NK-92 treated with Interleukin-12 subunit alpha and Interleukin-12 subunit beta, amount 100 ng/mL, for 24 hours (cell line): ENCODE results near the gene MAPRE3.

ENCODE experiments used
- DNase-seq: peaks from one replicate; lab custom pipeline; 2025; lab: John Stamatoyannopoulos, UW

The MAPRE3 gene

DNA sequence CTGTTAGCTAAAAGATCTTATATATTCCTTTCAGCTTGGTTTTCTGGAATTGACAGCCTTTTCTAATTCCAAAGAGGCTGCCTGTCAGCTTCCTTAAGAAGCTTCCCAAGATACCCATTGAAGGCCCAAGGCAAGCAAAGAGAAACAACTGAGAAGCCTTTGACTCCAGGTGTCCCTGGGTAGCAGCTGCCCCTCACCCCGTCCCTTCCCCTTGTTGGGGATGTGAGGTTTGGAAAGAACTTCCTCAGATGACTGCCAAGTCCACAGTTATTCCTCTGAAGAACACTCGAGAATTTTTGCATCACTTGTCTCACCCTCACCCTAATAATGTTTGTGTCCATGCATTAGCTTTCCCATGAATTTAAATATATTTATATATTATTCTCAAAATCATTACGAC is 13.3 kb downstream of the MAPRE3 start:
- no peak for DNase-seq

DNA sequence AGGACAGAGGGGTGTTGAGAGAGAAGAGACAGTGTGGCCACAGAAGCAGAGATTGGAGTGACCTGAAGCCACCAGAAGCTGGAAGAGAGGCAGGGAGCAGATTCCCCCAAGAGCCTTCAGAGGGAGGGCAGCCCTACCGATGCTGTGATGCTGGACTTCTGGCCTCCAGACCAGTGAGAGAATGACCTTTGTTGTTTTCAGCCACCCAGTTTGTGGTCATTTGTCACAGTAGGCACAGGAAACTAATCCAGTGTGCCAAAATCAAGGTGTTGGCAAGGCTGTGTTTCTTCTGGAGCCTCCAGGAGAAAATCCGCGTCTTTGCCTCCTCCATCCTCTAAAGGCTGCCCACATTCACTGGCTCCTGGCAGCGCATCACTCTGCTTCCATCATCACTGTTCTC is 15.4 kb downstream of the MAPRE3 start:
- no peak for DNase-seq

DNA sequence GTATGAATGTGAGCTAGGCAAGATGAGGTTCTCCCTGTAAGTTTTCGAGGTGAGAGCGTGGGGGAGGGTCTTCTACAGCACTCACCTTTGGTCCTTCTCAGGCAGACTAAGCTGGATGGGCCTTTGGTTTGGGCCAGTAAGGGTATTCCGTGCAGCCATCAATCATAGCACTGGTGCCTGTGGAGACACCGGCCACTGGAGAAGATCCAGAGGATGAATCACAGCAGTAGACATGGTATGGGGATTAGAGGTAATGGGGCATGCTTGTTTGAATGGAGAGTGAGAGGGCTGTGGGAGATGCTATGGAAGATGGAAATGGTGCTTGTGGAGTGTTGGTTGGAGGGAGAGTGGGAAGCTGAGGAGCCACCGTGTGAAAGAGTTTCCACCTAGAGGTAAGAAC is 16.1 kb downstream of the MAPRE3 start:
- no peak for DNase-seq

DNA sequence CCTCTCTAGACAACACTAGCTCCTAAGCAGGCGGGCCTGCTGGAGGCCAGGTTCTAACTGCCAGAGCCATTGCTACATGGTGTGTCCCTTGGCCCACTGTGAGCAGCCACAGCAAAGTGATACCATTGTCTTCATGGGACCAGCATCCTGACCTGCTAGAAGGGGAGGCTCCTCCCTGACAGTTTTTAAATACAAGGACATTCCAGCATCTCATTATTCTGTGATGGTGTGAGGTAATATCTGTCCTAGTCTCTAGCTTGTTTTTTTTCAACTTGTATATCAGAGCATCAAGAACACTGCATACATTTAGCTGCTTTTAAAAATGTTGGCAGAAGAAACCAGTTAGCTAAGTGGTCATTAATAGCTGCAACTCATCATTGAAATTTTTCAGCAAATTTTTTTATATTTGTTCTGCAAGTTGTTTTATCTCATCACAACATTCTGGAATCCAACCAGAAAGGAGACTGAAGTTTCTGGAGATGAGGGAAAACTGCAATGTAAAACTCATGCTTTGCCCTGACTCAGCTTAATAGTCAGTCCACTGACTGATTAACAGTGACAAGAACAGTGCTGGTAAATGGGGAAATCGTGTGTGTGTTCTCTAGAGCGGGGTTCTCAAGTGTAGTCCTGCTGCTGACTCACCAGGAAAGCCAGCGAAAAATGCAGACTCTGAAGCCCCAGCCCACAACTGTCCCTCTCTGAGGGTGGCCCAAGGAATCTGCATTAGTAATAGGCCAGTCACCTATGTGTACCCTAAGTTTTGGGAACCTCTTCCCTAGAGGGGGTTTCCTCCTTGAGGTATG is 17.8 kb downstream of the MAPRE3 start:
- no peak for DNase-seq

DNA sequence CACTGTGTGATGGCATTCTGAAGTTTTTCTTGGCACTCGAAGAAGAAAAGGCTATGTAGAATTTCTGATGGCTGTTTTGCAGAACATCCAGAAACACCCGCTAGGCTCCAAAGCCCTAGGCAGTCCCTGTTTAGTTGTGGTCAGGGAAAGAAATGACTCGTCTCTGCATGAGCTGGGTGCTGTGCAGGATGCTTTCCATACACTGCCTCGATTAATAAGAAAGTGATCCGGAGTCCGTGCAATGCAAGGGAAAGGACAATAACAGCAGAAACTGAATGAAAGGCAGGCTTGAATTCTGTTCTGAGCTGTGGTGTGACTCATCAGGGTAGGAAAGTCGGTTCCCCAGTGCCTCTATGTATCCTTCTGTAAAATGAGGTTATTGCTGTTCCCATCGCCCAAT is 18.7 kb downstream of the MAPRE3 start:
- no peak for DNase-seq

DNA sequence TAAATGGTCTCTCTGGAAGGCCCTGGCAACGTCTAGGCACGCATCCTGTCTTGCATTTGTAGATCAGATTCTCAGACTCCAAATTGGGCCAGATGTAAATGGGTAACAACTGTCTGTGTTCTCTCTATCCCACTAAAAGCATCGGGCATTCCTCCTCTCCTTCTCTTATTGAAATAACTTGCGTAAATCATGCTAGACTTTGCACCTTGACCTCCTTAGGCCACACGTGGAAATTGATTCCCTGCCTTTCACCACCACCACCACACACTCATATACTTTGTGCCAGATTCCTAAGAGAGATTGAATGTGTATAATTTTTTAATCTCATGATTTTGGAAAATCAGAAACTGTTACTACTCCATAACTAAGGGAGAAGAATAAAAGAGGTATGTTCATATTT is 21.3 kb downstream of the MAPRE3 start:
- no peak for DNase-seq

DNA sequence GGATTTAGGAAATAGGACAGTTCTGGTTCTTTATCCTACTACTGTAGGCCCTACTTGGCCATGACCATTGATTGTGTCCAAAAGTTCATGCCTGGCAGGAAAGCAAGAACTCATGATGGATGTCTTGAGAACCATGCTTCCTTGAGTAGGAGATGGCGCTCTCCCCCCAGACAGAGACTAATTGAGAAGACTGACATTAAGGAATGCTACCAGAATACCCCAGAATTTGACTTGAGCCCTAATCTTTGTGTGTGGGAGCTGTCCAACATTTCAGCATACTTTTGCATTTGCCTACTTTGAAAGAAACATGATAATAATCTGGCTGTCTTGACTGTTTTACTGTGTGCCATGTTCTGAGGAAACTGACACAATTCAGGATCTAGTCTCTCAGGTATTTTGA is 23.3 kb downstream of the MAPRE3 start:
- no peak for DNase-seq

DNA sequence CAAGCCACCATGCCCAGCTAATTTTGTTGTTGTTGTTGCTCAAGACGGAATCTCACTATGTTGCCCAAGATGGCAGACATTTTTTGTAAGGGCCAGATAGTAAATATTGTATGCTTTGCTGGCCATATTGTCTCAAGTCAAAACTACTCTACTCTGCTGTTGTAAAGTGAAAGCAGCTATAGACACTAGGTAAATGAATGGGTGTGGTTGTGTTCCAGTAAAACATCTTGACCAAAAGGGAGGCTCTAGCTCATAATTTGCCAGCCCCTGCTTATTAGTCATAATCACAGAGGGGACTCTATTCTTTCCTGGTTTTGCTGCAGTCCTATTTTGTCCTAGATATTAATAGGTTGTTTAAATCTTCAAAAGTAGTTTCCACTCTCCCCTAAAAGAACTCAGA is 24.5 kb downstream of the MAPRE3 start:
- DNase-seq: no peak

DNA sequence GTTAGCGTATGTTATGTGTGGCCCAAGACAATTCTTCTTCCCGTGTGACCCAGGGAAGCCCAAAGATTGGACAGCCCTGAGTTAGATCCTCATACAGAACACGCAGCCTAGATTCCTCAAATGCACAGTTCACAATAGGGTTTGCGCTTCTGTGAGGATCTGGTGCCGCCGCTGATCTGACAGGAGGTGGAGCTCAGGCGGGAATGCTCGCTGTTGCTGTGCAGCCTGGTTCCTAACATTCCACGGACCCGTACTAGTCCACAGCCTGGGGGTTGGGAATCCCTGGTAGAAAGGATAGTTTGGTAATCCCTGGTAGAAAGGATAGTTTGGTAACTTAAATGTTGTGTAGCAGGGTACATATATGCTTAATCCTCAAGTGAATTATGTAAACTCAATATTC is 27.0 kb downstream of the MAPRE3 start:
- DNase-seq: no peak

DNA sequence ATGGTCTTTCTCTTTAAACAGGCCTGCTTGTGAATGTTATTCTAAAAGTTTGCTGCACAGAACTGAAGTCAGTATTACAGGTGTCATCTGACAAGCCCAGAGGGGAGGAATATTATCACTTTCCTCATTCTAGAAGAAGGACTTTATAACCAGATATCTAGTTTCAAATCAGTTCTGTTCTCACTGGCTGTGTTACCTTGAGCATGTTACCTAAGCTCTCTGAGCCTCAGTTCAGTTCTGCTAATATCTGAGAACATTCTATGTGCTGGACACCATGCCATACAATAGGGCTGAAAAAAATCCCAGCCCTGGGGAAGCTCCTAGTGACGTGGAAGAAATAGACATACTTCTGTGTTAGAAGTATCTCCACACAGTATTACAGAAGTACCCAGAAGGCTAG is 27.9 kb downstream of the MAPRE3 start:
- no peak for DNase-seq

DNA sequence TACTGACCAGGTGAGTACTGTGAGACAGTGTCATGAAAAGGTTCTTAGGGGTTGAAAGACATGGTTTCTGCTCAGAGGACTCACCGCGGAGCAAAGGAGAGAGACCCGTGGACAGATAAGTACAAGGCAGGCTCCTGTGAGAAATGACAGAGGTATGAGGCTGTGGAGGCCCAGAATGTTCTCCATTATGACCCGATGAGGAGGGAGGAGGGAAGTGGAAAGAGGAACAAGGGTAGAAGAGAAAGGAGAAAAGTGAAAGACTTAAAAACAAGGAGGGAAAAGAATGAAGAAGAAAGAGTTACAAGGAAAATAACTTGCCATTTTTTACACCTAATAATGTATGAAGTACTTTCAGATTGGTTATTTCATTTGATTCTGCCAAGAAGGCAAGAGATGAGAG is 29.8 kb downstream of the MAPRE3 start:
- no peak for DNase-seq

DNA sequence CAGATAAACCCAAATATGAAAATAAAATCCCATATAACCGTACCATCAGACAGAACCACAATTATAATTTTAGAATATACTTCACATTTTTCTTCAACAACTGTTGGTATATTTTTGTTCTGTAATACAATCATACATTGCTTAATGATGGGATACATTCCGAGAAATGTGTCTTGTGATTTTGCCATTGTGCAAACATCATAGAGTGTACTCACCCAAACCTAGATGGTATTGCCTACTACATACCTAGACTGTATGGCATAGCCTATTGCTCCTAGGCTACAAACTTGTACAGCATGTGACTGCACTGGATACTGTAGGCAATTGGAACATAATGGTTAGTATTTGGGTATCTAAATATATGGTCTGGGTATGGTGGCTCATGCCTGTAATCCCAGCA is 30.6 kb downstream of the MAPRE3 start:
- DNase-seq: no peak

DNA sequence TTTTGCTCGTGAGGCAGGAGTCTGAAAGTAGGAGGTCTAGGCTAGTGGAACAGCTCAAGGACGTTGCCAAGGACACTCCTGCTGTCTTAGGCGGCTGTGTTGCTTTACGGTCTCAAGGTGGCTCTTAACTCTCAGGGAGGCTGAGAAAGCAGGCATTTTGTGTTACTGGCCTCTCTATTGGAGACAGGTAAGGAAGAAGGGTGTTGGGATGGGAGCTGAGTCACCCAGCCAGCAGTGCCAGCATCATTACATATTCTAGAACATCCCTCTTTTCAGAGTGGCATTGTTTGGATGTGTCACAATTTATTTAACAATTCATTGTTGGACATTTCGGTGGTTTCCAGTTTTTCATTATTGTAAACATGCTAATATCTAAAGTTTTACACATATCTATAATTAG is 31.5 kb downstream of the MAPRE3 start:
- DNase-seq: no peak

DNA sequence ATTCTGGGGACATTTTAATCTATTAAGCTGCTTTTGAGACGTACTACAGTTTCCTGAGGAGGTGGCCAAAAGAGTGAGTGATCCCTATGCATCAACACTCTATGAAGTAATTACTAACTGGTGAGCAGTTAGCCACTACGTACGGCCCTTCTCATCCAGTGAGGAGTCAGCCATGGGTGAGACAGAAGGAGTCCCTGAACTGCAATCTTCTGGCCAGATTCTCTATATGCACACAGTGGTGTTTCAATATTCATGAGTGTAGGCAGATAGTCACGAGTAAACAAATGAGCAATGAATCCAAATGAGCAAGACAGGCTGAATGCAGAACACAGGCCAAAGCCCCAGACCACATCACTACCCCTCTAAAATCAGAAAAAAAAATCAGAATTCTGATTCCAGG is 32.6 kb downstream of the MAPRE3 start:
- DNase-seq: no peak

DNA sequence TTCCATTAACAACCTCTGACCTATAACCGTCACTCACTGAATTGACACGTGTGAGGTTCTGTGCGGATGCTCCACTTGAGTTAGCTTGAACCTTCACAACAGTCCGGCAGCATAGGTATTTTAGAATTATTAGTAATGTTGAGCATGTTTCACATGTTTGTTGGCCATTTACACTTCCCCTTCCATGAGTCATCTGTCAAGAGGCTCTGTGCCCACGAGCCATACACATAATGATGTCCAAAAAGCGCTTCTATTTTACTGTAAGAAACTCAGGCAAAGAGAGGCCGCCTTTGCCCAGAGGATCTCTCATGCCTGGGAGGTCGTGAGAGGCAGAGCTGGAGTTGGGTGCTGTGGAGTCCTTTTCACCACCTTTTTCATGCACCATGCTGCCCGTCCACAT is 33.4 kb downstream of the MAPRE3 start:
- DNase-seq: no peak

DNA sequence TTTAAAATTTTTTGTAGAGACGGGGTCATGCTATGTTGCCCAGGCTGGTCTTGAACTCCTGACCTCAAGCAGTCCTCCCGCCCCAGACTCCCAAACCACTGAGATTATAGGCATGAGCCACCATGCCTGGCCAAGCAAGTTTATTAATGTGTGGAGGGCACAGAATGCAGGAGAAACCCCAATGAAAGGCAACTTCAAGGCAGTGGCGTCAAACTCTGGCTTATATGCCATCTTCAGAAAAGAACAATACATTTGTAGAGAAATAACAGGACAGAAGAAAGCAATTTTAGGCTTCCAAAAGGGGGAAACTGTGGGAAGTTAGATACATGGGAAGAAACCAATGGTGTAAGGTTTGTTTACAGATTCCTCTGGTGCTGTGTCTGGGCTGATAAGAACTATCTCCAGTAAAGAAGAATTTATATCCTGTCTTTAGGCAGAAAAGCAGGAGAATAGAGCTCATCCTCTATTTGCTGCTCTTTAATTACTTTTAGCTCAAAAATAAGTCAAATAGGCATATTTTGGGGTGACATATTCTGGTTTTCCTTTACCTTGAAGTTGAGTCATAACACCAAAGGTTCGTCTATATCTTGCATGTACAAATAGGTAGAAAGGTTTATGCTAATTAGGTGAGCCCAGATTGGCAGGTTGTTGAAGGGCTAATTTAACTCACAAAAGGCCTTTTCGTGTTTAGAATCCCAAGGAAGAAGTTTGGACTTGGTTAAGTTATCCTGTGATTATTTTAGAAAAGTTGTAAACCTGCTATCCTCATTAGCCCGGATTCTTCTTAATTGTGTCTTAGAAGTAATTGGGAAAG is 36.4 kb downstream of the MAPRE3 start:
- no peak for DNase-seq

DNA sequence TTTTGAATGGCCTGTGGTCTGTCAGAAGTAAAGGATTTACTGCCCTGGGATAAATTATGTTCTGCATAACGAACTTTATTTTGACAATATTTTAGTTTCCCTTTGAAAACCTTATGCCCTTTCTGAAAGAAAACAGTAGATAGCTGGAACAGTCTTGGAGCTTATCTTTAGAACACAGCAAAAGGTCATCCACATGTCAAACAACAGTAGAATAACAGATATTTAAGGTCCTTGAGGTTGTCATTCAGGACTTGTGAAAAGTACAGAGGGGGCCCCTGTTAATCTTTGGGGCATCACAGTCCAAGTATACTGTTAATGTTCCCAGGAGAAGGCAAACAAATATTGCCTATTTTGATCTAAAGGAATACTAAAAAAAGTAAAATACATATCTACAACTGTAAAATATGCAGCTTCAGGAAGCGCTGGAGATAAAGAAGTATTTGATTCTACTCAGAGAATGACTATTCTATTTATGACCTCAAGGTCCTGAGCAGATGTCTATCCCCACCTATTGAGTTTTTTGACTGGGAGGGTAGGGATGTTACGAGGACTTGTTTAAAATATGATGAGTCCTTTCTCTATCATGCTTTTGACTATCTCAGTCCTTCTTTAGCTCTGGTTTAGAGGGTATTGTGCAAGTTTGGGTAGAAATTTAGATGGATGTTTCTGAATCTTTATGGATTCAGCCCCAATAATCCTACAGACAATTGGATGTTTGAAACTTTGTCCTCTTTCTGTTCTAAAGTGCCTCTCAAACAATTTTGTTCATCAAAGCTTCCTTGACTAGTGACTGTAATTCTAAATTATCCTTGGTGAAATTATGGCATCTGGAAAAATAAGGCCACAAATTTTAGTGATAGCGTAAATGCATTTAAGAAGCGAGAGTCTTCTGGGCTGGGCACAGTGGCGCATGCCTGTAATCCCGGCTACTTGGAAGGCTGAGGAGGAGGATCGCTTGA is 37.3 kb downstream of the MAPRE3 start:
- no peak for DNase-seq

DNA sequence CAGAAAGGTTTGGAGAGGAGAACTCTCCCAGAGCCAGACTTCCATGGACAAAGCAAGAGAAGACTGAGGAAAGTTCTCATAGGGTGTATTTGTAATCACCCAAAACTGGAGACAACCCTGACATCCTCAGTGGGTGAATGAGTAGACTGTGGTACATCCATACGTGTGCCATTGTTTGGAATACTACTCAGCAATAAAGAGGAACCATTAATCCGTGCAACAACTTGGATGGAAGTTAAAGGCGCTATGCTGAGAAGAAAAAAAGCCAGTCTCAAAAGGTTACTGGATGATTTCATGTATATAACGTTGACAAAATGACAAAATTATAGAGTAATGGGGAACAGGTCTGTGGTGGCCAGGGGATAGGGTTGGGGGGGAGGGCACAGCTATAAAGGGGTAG is 38.2 kb downstream of the MAPRE3 start:
- DNase-seq: no peak

DNA sequence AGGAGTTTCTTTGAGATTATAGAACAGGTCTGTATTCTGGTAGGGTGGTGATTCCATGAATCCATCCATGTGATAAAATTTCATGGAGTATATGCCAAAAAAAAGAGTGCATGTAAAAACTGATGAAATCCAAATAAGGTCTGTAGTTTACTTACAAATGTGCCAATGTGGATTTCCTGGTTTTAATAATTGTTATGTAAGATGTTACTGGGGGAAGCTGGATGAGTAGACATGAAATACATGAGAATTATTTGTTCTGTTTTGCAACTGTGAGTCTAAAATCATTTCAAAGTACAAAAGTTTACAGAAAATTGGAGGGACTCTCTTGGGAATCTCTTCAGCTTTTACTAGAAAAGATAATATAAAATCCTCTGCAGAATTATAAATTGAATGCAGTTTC is 38.6 kb downstream of the MAPRE3 start:
- DNase-seq: no peak

DNA sequence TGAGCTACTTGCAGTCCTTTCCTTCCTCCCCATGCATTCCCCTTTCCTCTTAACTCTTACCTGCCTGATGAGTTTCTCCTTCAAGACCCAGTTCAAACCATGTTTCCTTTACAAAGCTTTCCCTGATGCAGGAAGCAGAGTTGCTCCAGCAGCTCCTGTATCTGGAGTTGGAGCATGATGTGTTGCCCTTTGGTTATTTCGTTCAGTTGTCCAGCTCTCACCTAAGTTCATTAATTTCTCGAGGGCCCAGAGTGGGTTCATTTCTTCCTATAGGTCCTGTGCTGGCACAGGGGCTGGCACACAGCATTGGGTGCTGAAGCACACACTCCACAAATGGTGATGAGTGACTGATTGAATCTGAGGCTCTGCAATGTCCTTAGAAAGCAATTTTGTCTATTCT is 39.3 kb downstream of the MAPRE3 start:
- no peak for DNase-seq

DNA sequence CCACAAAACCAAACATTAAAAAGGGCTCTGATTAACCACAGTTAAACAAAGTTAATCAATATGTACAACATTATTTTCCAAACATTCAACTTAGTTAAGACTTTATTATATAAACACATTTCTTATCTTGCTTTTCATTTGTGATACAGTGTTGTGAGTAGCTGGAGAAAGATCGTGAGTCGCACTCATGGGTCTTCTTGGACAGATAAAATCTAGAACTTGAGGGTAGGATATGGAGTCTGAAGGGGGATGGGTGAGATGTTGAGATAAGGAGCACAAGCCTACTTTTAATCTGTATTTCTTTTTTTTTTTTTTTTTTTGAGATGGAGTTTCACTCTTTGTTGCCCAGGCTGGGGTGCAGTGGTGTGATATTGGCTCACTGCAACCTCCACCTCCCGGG is 39.7 kb downstream of the MAPRE3 start:
- no peak for DNase-seq

DNA sequence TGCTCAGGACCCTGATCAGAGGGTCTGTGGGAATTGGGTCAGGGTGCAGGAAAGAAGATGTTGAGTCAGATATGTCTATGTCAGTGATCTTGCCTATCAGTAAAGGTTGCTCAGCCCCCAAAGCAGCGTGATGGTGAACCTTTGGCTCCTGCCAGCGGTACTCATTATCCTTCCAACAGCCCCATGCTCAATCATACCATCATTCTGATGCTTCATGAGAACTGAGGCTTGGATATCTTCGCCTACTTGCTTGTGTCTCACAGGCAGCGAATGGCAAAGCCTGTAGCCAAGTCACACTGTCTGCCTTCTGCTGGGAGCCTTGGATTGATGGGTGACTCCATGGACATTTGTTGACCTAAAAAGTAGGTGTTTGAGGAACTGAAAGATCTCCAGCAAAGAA is 43.3 kb downstream of the MAPRE3 start:
- no peak for DNase-seq
